HG03159 (cell line): Measurements from ENCODE around the gene SVEP1.
"Not testable (repeated sequence)": the region's sequence is repeated elsewhere in the genome, so short reads cannot be mapped to it uniquely, and the experiment has no call there.

ENCODE experiments used
- ATAC-seq: cut with Tn5 transposase; IDR thresholded peaks from one replicate; pipeline ENCODE4 v1.9.1; 2021; ENCODE audit warnings: mild to moderate bottlenecking, moderate library complexity; ENCODE audit not compliant: unreplicated experiment

The SVEP1 gene

GRCh38 chr9:110383491-110383890 lies 196.1 kb downstream of the SVEP1 start:
- ATAC-seq: no peak

- ATAC-seq: no peak
Measured at GRCh38 chr9:110382731-110383130, 196.8 kb downstream of the SVEP1 start.

- no peak for ATAC-seq
Measured at GRCh38 chr9:110371411-110372007, 208.0 kb downstream of the SVEP1 start.

- no peak for ATAC-seq
Measured at GRCh38 chr9:110370315-110370714, 209.2 kb downstream of the SVEP1 start.

GRCh38 chr9:110364451-110364850 lies 215.1 kb downstream of the SVEP1 start:
- no peak for ATAC-seq

DNA sequence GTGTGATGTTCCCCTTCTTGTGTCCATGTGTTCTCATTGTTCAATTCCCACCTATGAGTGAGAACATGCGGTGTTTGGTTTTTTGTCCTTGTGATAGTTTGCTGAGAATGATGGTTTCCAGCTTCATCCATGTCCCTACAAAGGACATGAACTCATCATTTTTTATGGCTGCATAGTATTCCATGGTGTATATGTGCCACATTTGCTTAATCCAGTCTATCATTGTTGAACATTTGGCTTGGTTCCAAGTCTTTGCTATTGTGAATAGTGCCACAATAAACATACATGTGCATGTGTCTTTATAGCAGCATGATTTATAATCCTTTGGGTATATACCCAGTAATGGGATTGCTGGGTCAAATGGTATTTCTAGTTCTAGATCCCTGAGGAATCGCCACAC lies 220.5 kb downstream of the SVEP1 start:
- not testable (repeated sequence) for ATAC-seq

GRCh38 chr9:110357505-110357904 lies 222.0 kb downstream of the SVEP1 start:
- ATAC-seq: no peak

DNA sequence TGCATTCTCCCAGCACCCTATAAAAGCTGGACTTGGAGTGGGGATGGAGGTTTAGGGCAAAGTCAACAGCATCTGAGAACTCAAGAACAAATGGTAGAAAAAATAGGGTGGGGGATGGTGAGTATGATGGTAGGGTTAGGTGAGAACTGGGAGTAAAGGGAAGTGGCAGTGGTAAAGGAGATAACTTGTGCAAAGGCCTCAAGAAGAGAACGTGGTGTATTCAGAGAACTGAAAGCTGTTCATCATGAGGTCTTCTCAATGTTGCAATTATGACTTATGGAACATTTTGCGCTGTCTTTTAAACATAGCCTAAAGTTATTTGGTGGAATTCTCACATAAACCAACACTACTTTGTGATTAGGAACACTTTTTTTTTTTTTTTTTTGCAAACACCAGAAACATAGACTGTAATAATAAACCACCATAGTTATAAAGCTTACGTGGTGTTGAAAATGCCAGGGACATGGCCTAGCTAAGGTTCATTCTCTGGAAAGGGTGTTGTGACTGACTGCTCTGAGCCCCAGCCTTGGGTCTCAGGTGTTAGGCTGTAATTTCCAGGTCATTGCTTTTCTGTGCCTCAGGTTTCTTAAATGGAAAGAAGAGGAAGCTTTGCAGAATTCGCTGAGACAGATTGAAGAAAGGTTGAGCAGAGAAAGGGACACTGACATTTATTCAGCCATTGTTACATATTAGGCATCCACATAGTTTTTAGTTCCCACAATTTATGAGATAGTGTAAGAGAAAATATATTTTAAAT lies 222.7 kb downstream of the SVEP1 start:
- ATAC-seq: no peak

- ATAC-seq: no peak
Measured at GRCh38 chr9:110355911-110356310, 223.6 kb downstream of the SVEP1 start.

DNA sequence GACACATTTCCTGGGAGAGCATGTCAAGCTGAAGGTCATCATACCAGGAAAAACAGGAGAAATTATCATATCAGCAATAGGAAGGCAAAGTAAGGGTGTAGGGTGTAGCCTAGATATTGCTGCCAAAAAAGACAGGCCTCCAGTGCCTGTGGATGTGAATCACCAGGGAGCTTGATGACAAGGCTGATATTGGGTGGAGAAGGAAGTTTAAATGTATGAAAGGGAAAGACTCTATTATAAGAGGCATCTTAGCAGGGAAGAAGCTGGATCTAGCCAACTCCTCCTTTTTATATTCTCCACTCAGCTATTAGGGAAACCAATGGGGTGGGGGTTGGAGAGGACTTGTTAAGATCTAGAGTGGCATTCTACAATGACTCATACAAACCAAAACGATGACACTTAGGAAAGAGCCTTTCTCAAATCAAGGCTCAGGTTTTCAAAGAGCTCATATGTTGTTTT lies 228.5 kb downstream of the SVEP1 start:
- no peak for ATAC-seq

- ATAC-seq: no peak
Measured at GRCh38 chr9:110346325-110346724, 233.2 kb downstream of the SVEP1 start.

DNA sequence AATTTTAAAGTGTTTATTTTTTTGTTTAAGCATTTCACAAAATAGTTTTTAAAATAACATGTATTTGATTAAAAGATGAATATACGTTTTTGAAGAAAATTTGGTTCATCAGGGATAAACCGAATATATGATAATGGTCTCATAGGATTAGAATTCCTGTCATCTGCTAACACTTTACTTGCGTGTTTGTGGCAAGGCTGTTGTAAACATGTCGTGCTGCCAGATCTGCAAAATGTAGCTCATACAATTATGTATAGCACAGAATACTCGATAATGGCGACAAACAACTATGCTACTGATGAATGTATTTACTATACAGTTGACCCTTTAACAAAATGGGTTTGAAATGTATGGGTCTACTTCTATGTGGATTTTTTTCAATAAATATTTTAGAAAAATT lies 234.7 kb downstream of the SVEP1 start:
- ATAC-seq: no peak

DNA sequence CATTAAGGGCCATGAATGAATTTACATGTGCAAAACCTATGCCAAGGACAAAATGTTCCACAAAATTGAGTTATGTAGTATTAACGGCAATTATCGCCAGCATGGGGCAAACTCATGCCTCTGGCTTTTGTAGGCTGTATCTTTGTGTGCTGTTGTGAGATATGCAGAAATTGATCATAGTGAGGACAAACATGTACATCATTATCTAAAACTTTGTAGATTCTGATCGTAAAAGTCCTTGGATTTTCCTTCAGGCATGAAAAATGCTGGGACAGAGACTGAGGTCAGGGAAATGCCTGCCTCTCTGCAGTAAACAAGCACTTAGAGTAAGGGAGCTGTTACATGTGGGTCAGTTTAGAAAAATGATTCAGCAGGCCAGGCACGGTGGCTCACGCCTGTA lies 236.0 kb downstream of the SVEP1 start:
- ATAC-seq: no peak

GRCh38 chr9:110340306-110340705 lies 239.2 kb downstream of the SVEP1 start:
- ATAC-seq: no peak

- no peak for ATAC-seq
Measured at GRCh38 chr9:110338143-110338542, 241.4 kb downstream of the SVEP1 start.

GRCh38 chr9:110337727-110338126 lies 241.8 kb downstream of the SVEP1 start, which contains the start of gene TXNDC8:
Gene TXNDC8 (minus strand): TSS chr9:110337863.
- ATAC-seq: no peak

GRCh38 chr9:110336363-110336762 lies 243.2 kb downstream of the SVEP1 start:
- ATAC-seq: no peak

DNA sequence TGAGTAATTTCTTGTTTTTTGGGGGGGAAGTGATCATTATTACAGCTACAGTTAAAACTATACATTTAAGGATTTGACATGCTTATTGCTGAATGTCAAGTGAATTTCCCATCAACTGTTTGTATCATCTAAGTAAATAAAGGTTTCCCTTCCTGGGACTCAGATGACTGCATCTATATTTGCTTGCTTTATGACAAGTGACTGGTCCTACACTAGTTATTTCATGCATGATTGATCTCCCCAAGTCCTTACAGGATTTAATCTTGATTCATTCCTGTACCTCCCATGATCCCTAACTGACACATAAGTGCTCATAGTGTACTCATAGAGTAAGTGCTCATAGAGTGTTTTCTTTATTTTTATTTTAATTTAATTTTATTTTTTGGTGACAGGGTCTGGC lies 244.7 kb downstream of the SVEP1 start:
- ATAC-seq: peak; percentile 23

DNA sequence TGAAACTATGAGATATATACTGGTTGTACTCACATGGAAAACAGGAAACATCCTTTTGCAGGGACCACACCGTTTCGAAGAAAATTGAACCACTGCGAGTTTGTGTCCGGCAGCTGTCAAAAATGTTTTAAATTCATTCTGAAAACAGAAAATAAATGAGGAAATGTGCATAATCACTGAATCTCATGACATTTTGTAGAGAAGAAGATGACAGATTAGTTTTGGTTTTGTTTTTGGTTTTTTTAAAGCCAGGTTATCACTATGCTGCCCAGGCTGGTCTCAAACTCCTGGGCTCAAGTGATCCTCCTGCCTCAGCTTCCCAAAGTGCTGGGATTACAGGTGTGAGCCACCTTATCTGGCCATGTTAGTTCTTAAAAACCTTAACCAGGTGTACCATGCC lies 245.4 kb downstream of the SVEP1 start:
- ATAC-seq: peak; percentile 86

DNA sequence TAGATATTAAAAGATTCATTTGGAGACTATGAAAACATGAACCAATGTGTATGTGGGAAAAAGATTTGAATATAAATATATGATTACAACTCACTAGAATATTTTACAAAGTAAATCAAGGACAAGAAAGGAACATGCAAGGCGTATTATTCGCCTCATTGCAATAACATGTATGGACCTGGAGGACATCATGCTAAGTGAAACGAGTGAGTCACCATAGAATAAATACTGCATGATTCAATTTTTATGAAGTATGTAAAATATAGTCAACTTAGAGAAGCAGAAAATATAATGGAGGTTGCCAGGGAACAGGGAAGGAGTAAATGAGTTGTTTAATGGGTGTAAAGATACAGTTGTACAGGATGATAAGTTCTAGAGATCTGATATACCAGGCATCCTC lies 246.8 kb downstream of the SVEP1 start:
- ATAC-seq: no peak

- ATAC-seq: no peak
Measured at GRCh38 chr9:110330484-110331105, 248.9 kb downstream of the SVEP1 start.

- ATAC-seq: no peak
Measured at GRCh38 chr9:110329639-110330230, 249.8 kb downstream of the SVEP1 start.
